Measurements from ENCODE around the gene GRM8. TPM values are rescaled to one million over a fixed set of nuclear protein-coding genes. Genes with fewer than 3 reads are reported as not detected.

The GRM8 gene
- total RNA-seq, 1 experiment from 2014 or later: not detected

DNA sequence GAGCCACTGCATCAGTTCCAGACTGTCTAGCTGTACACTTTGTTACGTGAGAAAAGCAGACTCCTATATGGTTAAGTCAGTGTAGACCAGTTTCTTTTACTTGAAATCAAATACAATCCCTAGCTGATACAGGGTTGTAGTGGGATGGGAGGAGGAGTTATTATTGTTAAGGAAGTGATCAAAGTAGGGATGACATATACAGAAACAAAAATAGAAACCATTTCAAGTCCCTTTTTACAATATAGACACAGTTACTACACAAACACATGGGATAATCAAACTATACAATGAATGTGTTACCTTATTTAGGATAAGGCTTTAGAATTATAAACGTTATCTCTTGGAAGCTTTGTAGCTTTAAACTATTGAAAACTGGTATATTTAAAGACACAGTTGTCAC, 233.9 kb downstream of the GRM8 start:
- in situ Hi-C loops (cut with HindIII; ENCODE audit: low pct_unique_long_range_greater_than_20kb, low sequenced_read_pairs) (no loop called here), intact Hi-C loops (cut with micrococcal nuclease; ENCODE audit: unreplicated experiment) (no loop called here)
- ChIA-PET POLR2A (no interaction called here), CTCF (interaction anchor here (0.8 kb wide), 1 partner anchor 16 kb away, joined by 3 read pairs; no protein-coding TSS in a partner anchor)
- no peak for ATAC-seq
- no peak overlapping the region for H3K4me3 ChIP-seq (ENCODE audit: low read depth in 2 of 2, low read length in 2 of 2)
- no peak for TF ChIP-seq SIN3A (IDR thresholded peaks at IDR 0.05; ENCODE audit: borderline replicate concordance, insufficient read depth, low read depth, low read length)
- no peak for TF ChIP-seq POLR2AphosphoS5 (IDR thresholded peaks at IDR 0.05; ENCODE audit: low read depth, low read length)
- TF ChIP-seq CTCF (IDR thresholded peaks at IDR 0.05): no peak
- TF ChIP-seq TCF7L2 (IDR thresholded peaks at IDR 0.05; ENCODE audit: low read depth, low read length): no peak
- no peak for TF ChIP-seq REST (IDR thresholded peaks at IDR 0.05; ENCODE audit: insufficient read depth in 1 of 2, low read depth in 2 of 2, low read length in 1 of 2)
- no TSS peak for BruUV-seq (replicated peaks)
- no peak overlapping the region for H3K27ac ChIP-seq (ENCODE audit: low read length)
- H3K9me3 ChIP-seq (ENCODE audit: control insufficient read depth, insufficient read depth, low read depth, low read length): no peaks in the 10 kb centered on the region
- H3K4me1 ChIP-seq (ENCODE audit: control insufficient read depth, insufficient read depth, low read length): no peaks in the 10 kb centered on the region
- DNase-seq (ENCODE audit: low read depth, low spot score): no peak
- H3K27me3 ChIP-seq (ENCODE audit: control insufficient read depth, insufficient read depth, low read length): no peaks in the 10 kb centered on the region
- H3K36me3 ChIP-seq (ENCODE audit: control insufficient read depth, insufficient read depth, low read length): no peaks in the 10 kb centered on the region

DNA sequence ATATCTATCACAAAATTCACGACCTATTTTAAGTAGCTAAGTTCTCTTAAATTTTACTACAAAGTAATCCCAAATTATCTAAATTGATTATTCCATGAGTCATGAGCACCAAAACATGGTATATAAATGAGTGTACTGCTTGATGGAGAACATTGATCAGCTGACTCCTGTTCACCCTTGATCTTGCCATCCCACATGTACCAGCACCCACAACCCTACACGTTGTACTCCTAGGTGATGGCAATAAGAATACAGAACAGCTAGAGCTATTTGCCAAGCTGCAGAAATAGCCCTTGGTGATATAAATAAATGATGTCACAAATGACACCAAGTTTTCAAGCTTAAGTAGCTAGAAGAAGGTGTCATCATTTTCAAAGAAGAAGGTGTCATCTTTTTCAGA, 235.5 kb downstream of the GRM8 start:
- no peak overlapping the region for H3K4me3 ChIP-seq (ENCODE audit: low read depth in 2 of 2, low read length in 2 of 2)
- no peak for TF ChIP-seq POLR2AphosphoS5 (IDR thresholded peaks at IDR 0.05; ENCODE audit: low read depth, low read length)
- no peaks in the 10 kb centered on the region for H3K9me3 ChIP-seq (ENCODE audit: control insufficient read depth, insufficient read depth, low read depth, low read length)
- ATAC-seq (no peak), DNase-seq (ENCODE audit: low read depth, low spot score) (no peak)
- H3K27ac ChIP-seq (ENCODE audit: low read length): no peak overlapping the region
- H3K27me3 ChIP-seq (ENCODE audit: control insufficient read depth, insufficient read depth, low read length): no peaks in the 10 kb centered on the region
- BruUV-seq (replicated peaks): no TSS peak
- H3K36me3 ChIP-seq (ENCODE audit: control insufficient read depth, insufficient read depth, low read length): no peaks in the 10 kb centered on the region
- H3K4me1 ChIP-seq (ENCODE audit: control insufficient read depth, insufficient read depth, low read length): no peaks in the 10 kb centered on the region
- intact Hi-C loops (cut with micrococcal nuclease; ENCODE audit: unreplicated experiment): no loop called here
- CTCF ChIA-PET: no interaction called here
- POLR2A ChIA-PET: no interaction called here
- in situ Hi-C loops (cut with HindIII; ENCODE audit: low pct_unique_long_range_greater_than_20kb, low sequenced_read_pairs): no loop called here

DNA sequence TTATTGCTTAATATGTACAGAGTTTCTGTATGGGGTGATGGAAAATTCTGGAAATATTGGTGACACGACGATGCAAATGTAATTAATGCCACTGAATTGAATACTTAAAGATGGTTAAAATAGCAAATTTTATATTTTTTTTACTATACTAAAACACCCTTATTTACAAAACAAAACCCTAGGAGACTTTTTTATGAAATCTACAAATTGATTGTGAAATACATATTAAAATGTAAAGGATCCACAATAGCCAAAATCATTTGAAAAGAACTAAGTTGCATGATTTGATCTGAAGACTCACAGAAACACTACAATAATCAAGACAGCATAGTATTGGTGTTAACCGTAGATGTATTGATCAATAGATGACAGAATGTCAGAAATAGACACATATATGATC, 252.0 kb downstream of the GRM8 start:
- TF ChIP-seq POLR2AphosphoS5 (IDR thresholded peaks at IDR 0.05; ENCODE audit: low read depth, low read length): no peak
- no peak for TF ChIP-seq REST (IDR thresholded peaks at IDR 0.05; ENCODE audit: insufficient read depth in 1 of 2, low read depth in 2 of 2, low read length in 1 of 2)
- no peak for TF ChIP-seq TCF7L2 (IDR thresholded peaks at IDR 0.05; ENCODE audit: low read depth, low read length)
- TF ChIP-seq CTCF (IDR thresholded peaks at IDR 0.05): no peak
- no peak for TF ChIP-seq SIN3A (IDR thresholded peaks at IDR 0.05; ENCODE audit: borderline replicate concordance, insufficient read depth, low read depth, low read length)
- intact Hi-C loops (cut with micrococcal nuclease; ENCODE audit: unreplicated experiment): no loop called here
- no TSS peak for BruUV-seq (replicated peaks)
- no peaks in the 10 kb centered on the region for H3K4me1 ChIP-seq (ENCODE audit: control insufficient read depth, insufficient read depth, low read length)
- H3K4me3 ChIP-seq (ENCODE audit: low read depth in 2 of 2, low read length in 2 of 2): no peak overlapping the region
- H3K9me3 ChIP-seq (ENCODE audit: control insufficient read depth, insufficient read depth, low read depth, low read length): no peaks in the 10 kb centered on the region
- CTCF ChIA-PET: no interaction called here
- DNase-seq (ENCODE audit: low read depth, low spot score): no peak
- POLR2A ChIA-PET: no interaction called here
- H3K27ac ChIP-seq (ENCODE audit: low read length): no peak overlapping the region
- H3K27me3 ChIP-seq (ENCODE audit: control insufficient read depth, insufficient read depth, low read length): no peaks in the 10 kb centered on the region
- H3K36me3 ChIP-seq (ENCODE audit: control insufficient read depth, insufficient read depth, low read length): no peaks in the 10 kb centered on the region
- in situ Hi-C loops (cut with HindIII; ENCODE audit: low pct_unique_long_range_greater_than_20kb, low sequenced_read_pairs): no loop called here
- no peak for ATAC-seq
